Testis (tissue), 2 donors: Measurements from ENCODE around the gene FAM53C.

Source experiments
- POLR2A ChIP-seq: fragments of 450-650 bp; IDR thresholded peaks from one replicate; pipeline ENCODE4 v1.6.1; 2017; ENCODE audit warnings: antibody characterized with exemption, mild to moderate bottlenecking, moderate library complexity
- TF ChIP-seq, protein P1 (sequence below), 3 experiments: fragments of 450-650 bp in 2 of 3; fragments of 200-600 bp in 1 of 3; sonication (generic) in 1 of 3; IDR thresholded peaks; one replicate each; pipeline ENCODE4 v1.5.1; 2016 to 2019; ENCODE audit warnings: antibody characterized with exemption in 3 of 3, mild to moderate bottlenecking in 2 of 3, moderate library complexity in 1 of 3

DNA sequence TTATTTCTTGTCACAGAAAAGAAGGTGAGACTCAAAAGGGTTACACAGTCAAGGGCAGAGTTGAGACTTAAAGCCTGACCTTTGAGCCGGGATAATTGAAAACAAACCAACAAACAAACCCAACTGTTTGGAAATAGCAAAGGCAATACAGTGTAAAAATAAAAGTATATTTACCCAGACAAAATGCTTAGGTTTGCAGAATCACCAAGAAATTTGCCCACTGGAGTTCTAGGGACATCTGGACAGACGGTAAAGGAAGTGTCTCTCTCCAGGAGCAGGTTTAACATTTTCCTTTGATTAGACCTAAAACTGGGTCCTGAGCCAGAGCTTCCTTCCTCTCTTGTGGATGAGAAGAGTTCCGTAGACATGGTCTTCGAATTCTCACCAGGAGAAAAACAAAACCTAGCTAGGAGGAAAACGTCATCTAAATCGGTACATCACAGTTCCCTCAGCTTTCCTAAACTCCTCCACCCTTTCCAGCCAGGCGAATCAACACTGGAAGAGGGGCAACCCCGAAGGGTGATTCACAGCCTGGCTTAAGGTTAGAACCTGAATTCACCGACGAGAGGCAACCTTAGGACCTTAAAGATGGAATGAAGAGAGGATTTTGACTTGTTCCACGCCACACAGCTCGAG, 7.1 kb upstream of the FAM53C start:
- TF ChIP-seq, protein P1, sequence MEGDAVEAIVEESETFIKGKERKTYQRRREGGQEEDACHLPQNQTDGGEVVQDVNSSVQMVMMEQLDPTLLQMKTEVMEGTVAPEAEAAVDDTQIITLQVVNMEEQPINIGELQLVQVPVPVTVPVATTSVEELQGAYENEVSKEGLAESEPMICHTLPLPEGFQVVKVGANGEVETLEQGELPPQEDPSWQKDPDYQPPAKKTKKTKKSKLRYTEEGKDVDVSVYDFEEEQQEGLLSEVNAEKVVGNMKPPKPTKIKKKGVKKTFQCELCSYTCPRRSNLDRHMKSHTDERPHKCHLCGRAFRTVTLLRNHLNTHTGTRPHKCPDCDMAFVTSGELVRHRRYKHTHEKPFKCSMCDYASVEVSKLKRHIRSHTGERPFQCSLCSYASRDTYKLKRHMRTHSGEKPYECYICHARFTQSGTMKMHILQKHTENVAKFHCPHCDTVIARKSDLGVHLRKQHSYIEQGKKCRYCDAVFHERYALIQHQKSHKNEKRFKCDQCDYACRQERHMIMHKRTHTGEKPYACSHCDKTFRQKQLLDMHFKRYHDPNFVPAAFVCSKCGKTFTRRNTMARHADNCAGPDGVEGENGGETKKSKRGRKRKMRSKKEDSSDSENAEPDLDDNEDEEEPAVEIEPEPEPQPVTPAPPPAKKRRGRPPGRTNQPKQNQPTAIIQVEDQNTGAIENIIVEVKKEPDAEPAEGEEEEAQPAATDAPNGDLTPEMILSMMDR (IDR thresholded peaks at IDR 0.05), result no peak
- TF ChIP-seq POLR2A, result no peak
